Stimulated activated CD4-positive, alpha-beta T cell treated with anti-CD3 and anti-CD28 coated beads, Interleukin-1b, Interleukin-23, amount 100 ng/mL, for 4 hours (primary cell): Measurements from ENCODE around the gene SEC63.

Source experiments
- DNase-seq, 2 donors: peaks; one replicate each; pipeline ENCODE4 v3.0.0-alpha.2; 2020; ENCODE audit warnings: low read depth in 2 of 2

The SEC63 gene

GRCh38 chr6:107819964-107820337 is 138.1 kb downstream of the SEC63 start:
- DNase-seq: no peak

- DNase-seq: peak in 1 of 2 donors; percentile 29
These were observed 138.8 kb downstream of the SEC63 start for GRCh38 chr6:107819217-107819616.

- no peak for DNase-seq
These were observed 139.7 kb downstream of the SEC63 start for GRCh38 chr6:107818272-107818671.

DNA sequence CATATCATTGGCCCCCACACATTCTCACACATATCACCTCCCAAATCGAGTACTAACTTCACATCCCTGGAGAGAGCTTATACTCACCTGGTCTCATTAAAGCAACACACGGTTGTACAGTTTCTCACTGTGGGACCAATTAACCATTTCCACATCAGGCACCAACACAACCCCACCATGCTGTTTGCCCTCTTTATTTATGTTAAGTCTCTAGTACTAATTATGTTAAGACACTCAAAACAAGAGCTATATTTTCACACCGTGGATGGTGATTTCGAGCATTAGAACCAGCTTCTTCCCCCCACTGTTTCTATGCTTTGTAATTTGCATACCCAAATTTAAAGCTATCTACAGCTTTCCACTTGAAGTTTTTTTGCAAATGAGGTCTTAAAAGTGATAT is 140.2 kb downstream of the SEC63 start:
- DNase-seq: no peak
